Ammon's horn (tissue), 1 donor: ENCODE data around the gene TRPV3.
"Not testable (repeated sequence)": the region's sequence is repeated elsewhere in the genome, so short reads cannot be mapped to it uniquely, and the experiment has no call there.

Experiments
- DNase-seq: peaks from one replicate; pipeline ENCODE4 v3.0.0-alpha.2; 2016; ENCODE audit warnings: low spot score

Gene TRPV3

DNA sequence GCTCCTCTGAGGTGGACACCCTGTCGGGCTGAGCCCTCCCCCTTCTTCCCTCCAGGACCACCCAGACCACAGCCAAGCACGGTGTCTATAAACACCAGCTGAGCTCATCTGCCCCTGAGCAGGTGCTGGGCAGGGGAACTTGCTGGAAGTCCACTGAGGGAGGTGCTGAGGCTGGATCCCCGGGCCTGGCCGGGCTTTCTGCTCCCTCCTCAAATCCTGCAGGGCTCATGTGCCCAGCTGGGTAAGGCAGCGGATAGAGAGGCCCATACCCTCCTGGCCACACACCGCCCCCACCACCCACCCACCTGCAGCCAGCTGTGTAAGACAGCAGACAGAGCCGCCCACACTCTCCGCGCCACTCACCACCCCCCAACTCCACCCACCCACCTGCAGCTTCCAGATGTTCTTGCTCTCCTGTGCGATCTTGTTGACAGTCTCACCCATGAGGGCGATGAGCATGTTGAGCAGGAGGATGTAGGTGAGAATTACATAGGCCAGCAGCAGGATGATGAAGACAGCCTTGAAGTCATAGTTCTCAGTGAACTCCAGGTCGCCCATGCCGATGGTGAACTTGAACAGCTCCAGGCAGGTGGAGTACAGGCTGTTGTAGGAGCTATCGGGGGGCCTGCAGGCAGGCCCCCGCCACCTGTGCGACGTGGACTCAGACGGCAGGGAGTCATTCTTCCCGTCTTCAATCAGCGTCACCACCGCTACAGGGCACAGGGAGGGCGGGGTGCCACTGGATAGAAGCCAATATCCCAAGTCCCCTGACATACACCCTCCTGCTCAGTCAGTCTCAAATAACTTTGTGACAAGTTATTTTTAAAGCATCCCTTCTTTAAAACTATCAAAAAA lies 15.9 kb upstream of the TRPV3 start:
- no peak for DNase-seq

DNA sequence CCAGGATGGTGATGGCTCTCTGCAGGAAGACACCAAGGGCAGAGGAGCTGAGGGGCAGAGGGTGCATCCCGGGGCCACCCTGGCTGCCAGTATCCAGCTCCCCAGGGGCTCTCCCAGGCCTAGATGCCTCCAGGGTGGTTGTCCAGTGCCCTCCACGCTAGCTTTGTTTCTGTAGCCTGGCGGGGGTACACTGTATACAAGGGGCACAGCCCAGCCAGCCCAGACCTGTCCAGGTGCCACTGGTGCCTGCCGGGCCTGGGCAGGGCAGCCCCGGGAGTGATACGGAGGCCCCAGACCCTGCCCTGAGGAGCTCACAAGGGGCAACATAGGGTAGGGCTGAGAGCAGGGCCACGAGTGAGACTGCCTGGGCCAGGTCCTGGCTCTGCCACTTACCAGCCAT lies 14.6 kb upstream of the TRPV3 start:
- DNase-seq, result no peak

DNA sequence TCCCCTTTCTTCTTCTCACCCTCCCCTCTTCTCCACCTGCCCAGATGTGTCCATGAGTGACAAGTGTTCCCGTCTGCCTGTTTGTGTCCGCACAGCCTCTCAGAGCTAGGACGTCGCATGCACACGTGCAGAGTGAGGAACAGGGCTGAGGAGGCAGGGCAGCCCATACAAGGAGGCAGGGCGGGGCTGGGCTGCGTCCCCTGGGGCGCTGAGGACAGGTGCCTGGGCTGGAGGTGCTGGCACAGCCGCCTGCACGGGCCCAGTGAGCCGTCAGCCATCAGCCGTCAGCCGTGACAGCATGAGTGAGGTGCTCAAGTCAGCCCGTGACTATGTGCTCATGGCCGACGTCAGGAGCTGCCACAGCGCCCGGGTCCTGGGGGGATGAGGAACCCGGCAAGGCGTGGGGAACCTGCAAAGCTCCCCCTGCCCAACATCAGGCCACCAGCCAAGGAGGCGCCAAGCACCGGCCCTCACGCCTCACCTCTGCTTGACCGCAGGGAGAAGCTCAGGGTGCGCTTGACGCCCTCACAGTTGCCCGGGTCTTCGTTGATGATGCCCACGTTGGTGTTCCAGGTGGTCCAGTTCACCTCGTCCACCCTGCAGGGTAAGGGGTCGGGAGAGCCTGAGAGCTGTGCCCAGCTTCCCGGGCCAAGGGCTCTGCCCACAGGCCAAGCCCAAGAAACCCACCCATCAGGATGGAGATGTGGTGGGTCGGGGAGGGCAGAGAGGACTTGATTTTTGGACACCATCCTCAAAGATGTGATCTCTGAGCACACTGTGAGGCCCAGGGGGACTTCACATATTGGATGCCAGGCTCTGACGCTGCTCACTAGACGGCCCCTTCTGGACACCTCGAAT lies 13.7 kb upstream of the TRPV3 start:
- no peak for DNase-seq

DNA sequence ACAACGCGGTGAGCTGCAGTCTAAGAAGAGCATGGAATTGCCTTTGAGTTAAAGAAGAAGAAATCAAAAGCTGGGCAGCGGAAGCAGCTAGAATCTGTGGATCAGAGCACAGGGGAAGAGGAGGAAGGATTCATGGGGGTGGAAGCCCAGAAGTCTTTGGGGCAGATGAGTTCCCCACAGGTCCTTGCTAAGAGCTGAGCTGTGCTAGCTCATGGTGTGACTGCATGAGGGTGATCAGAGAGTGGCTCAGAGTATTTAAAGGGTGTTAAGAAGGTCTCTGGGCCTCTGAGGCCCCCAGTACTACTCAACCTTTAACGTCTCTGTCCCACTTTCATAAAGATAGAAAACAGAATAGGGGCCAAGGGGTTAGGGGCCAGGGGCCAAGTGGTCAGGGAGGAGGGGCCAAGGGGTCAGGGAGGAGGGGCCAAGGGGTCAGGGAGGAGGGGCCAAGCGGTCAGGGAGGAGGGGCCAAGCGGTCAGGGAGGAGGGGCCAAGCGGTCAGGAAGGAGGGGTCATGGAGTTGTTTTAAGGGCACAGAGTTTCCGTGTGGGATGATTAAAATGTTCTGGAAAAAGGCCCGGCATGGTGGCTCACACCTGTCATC lies 12.0 kb upstream of the TRPV3 start:
- DNase-seq, result no peak

DNA sequence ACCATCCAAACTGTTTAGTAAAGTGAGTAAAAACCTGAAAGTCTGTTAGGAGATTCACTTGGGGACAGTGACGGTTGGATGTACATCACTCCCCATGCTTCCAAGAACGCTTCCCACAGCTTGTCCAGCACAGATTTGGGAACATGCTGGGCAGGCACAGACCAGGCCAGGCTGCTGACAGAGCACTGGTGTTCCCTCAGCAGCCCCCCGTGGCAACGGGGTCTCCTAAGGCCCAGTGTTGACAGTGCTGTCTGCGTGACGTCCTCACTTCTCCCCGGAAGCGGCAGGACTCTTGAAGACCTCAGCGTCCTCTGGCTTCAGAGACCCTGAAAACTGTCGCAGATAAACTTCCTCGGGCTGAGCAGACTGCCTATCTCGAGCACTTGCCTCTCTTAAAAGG lies 8.9 kb upstream of the TRPV3 start:
- DNase-seq, result no peak

DNA sequence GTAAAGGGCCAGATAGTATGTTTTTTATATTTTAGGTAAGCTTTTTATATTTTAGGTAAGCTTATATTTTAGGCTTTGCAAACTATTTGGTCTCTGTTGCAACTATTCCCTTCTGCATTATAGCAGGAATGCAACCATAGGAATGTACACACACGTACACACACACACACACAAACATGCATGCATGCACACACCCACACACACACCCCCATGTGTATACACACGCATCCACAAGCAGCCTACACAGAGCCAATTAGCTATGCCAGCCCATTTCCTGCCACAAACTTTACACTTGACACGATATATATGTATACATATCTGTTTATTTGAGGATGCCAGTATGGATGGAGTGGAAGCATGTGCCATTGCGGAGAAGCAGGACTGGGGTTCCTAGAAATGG lies 7.5 kb upstream of the TRPV3 start:
- no peak for DNase-seq

DNA sequence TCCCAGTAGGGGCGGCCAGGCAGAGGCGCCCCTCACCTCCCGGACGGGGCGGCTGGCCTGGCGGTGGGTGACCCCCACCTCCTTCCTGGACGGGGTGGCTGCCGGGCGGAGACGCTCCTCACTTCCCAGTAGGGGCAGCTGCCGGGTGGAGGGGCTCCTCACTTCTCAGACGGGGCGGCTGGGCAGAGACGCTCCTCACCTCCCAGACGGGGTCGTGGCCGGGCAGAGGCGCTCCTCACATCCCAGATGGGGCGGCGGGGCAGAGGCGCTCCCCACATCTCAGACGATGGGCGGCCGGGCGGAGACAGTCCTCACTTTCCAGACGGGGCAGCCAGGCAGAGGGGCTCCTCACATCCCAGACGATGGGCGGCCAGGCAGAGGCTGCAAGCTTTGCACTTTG lies 6.6 kb upstream of the TRPV3 start:
- DNase-seq, result not testable (repeated sequence)

DNA sequence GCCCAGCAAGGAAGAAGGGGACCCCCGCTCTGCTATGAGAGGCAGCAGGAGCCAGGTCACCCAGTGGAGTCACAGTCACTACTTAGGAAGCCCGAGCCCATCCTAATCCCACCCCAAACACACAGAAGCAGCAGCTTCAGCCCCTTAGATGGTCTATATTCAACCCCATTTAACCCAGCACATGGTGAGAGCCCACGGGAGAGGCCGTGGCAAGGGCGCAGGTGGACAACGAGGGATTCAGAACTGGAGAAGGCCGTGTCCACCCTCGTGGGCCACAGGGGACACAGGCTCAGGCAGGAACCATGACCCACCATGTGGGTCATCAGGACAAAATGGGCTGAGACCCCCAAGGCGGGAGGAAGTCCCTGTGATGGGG lies 1.6 kb upstream of the TRPV3 start:
- no peak for DNase-seq

DNA sequence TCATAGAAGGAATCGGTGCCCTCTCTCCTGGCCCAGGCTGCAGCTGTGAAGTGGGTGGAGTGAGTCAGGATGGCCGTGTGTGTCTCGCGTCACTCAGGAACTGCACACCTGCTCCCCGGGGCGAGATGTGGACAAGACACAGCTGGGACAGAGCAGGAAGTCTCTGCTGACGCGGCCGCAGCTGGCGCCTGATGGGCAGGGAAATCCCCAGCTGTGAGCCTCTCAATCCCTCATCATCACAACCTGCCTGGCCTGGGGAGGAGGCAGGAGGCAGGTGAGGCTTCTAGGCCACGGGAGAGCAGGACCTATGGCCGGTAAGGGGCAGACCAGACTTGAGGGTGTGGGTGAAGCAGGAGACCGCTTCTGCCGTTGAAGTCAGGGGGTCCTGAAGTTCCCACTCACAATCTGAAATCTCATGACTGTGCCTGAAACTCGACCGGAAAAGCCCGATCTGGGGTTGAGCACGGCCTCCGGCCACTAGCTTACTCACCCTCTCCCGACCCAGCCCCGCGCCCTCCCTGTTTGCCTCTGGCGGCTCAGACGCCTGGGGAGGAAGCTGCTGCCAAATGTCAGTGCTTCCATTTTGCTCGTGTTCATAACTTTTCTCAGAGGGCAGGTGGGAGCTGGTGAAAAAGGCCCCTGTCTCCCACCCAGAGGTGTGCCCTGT lies 1.1 kb upstream of the TRPV3 start:
- no peak for DNase-seq

DNA sequence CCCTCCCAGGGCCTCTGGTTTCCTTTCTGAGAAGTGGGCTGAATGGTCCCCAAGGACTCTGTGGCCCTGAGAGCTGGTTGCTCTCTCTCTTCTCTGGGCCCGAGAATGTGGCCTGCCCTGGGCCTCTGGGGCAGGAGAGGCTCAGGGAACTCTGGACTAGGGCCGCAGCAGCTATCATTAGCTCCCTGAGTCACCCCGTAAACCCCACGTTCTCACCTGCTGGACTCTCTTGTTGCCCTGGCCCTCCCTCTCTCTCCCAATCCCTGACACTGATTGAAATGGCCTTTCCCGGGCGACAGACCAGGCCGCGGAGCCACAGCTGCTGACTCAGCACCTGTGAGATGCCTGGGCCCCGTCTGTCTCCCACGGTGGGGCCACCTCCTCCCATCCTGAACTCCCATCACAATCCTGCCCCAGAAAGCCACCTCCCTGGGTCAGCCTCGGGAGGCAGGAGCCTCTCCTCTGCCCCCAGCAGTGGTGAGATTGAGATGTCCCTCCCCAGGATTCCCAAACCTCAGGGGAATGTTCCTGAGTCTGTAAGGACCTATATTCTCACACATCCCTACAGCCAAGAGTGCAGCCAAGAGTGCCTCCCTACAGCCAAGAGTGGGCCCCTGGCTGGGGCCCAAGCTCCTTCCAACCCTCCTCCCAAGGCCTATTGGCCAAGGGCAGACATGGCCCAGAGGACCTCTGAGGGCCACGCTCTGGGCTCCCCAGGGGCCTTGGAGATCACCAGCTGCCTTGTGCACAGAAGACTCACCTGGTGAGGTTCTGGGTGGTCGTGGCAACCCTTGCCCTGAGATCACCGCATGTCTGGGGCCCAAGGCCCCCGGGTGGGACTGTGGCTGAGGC lies 470 bp downstream of the TRPV3 start:
- DNase-seq, result no peak

DNA sequence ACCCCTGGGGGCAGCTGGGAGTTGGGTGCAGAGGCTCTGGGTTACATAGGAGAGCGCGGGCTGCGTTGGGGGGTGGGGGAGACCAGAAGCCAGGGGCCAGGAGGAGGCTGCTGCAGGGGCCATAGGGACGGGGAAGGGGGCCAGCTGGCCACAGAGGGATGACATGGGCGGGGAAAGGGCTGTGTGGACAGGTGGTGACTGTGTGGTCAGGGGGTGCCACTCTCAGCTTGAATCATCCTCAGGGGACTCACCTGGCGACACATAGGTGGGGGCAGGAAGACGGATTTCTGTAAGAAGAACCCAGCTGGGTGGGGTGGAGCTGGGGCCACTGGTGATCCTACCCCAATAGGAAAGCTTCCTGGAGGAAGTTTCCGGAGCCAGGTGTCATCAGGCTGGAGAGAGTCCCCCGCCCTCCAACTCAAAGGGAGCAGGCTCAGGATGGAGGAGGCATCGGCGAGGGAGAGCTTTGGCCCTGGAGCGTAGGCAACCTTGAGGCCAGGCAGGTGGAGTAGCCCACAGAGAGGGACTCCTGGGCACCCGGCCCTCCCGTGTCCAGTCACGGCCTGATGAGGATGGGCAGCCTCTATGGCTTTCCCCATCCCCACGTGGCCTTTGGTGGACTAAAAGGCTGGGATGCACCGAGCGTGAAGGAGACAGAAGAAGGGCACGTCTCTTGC lies 1.2 kb downstream of the TRPV3 start:
- DNase-seq, result no peak

DNA sequence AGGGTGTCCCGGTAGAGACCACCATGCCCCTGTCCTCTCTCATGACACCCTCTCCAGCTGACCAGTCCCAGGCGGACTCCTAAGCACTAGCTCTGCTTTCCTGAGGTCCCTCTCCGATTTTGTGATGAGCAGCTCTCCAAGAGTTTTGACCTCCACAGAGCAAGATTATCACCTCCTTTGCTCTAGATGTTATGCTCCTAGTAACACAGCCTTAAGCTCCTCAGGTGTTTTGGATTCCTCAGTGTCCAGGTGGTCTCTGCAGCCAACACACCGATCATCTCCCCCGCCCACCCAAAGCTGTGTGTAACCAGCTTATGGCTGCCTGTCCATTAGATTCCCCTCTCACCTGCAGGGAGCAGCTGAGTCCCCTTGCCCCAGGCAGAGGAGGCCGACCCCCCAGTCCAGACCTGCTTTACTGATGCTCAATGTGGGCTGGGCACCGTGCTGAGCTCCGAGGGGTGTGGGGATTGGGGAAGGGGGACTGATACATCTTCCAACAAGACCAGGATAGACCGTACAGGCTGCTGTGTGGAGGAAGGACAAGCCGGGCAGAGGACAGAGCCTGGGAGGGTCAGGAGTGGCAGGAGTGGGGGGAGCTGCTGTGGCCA lies 2.3 kb downstream of the TRPV3 start:
- DNase-seq, result no peak

DNA sequence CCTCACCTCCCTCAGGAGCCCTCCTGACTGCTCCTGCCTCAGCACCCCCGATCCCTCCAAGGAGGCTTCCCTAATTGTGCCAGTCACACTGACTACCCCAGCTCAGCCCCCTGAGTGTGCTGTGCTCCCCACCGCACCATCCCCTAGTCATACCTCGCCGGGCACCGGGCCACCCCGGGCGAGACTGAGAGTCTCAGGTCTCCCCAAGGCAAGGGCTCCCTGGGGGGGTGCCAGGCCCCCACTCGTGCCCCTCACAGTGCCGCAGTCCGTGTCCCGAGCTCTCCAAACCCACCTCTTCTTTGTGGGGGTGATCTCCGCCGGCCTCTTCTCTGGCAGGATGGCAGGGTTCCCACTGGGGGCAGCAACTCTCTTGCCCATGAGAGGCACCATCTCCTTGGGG lies 3.2 kb downstream of the TRPV3 start:
- no peak for DNase-seq

DNA sequence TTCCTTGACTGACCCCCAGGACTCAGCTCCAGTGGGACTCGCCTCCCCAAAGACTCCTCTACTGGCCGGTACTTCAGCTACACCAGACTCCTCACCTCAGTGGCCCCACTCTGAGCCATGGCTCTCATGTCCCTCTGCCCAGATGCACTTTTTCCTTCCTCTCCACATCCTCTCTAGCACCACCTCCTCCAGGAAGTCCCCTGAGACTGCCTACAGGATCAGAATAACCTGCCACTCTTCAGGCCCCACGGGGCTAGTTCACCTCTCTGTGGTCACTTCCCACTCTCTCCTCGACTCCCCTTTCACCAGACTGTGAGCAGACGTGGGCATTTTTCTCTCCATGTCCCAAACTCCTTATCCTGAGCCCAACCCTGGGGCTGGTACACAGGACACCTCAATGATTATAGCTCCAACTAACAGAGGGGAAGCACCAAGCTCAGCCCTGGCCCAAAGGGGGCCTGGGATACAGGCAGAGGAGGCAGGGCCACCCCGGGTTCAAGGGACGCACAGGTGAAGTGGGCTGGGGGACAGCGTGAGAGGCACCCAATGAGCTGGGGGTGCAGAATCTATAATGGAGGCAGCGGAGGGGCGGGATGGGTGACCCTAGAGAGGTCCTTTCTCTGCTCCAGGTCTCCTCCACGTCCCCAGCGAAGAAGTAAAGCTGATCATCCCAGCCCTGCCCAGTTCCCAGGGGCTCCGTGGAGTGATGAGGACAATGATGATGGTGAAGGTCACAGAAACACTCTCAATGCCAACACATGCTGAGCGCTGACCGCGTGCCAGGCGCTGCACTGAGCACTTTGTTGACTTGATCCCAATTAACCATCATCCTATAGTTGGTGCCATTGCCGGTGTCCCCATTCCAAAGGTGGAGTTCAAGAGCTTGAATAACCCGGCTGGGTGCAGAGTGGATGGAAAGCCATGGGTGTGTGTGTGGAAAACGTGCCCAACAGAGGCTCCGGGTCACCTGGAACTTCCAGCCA lies 3.9 kb downstream of the TRPV3 start:
- no peak for DNase-seq

DNA sequence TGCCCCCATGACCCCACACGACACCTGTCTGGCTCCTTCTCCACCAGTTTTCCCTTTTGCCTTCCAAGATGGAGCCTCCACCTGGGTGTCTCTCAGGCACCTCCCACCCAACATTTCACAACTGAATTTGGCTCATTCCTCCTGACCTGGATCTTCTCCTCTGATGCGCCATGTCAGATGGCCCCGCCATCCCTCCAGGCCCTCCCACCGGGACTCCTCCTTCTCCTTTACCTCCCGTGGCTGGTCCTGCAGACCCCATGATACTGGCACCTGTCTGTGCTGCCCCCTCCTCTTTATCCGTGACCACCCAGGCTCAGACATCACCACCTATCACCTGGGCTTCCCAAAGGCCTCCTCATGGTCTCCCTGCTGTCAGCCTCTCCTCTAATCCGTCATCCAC lies 4.7 kb downstream of the TRPV3 start:
- no peak for DNase-seq

DNA sequence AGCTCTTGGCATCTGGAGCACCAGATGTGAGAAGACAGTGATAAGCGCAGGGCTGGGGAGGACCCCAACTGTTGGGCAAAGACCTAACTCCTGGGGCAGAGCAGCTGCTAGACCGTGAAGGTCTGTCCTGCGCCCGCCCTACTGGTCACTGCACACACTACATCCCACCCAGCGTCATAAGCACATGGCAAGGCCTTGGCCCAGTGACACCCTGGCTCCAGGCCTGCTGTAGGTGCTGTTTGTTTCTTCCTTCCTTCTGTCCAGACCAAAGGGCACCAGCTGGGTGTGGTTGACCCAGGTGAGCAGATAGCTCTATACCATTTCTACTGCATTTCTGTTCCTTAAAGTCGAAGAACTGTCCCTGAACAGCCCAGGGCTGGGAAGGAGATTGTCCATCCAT lies 6.4 kb downstream of the TRPV3 start:
- DNase-seq, result no peak

DNA sequence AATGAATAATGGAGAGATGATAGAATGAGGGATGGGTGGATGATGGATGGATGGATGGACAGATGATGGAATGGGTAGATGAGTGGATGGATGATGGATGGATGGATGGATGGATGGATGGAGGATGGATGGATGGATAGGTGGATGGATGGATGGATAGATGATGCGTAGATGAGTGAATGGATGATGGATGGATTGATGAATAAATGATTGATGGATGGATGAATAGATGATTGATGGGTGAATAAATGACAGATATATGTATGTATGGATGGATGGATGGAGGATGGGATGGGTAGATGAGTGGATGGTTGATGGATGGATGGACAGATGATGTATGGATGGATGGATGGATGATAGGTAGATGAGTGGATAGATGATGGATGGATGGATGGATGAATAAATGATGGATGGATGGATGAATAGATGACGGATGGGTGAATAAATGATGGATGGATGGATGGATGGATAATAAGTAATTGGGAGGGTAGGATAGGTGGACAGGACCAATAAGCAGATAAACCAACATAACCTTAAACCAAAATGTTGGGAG lies 7.9 kb downstream of the TRPV3 start:
- DNase-seq, result no peak

DNA sequence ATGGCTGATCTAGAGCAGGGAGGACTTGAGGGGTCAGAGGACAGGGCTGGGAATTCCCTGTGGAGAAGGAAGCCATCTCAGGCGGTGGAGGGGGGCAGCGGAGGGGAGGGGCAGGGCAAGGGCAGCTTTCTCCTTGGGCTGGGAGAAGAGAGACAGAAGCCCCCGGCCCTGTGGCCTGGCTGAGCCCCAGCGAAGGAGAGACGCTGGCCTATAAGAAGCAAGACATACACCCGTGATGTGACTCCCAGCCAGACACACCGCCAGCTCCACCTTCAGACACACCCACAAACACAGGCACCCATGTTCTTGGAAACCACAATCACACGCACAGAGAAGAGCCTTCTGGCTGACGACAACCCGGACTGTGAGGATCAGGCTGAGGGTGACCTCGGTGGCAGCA lies 10.0 kb downstream of the TRPV3 start:
- DNase-seq, result no peak

DNA sequence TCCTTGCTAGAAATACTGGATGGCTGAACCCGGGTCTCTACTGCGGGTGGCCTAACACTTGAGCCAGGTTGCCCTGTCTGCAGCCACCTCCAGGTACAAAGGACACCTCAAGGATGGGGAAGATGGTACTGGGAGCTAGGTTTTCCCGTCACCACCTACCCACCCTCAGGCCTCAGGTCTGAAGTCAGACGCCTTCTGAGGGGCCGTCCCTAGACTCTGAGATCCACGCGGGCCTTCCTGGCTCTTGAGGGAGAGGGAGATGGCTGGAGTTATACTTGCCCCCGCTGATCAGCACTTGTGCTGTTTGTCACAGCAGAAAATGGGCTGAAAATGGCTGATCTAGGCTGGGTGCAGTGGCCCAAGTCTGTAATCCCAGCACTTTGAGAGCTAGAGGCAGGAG lies 10.6 kb downstream of the TRPV3 start:
- DNase-seq, result no peak
